Loucy (cell line): ENCODE data around the gene ASCC1.

Source experiments
- H2AFZ ChIP-seq: fragments of 200-600 bp; sonication (generic); 2 replicates; pipeline ENCODE4 v1.6.0; 2016; ENCODE audit warnings: antibody characterized with exemption, mild to moderate bottlenecking, low read length, moderate library complexity
- H3F3A ChIP-seq: fragments of 200-600 bp; 2 replicates; pipeline ENCODE4 v1.6.0; 2016; ENCODE audit warnings: antibody characterized with exemption, low read depth, mild to moderate bottlenecking
- H3K27me3 ChIP-seq: fragments of 200-600 bp; sonication (generic); 2 replicates; pipeline ENCODE4 v1.6.1; 2014; ENCODE audit warnings: low read length, mild to moderate bottlenecking; ENCODE audit not compliant: insufficient read depth, poor library complexity, severe bottlenecking
- H3K36me3 ChIP-seq: fragments of 200-600 bp; sonication (generic); 2 replicates; pipeline ENCODE4 v1.6.1; 2016; ENCODE audit warnings: low read length; ENCODE audit not compliant: insufficient read depth
- H3K4me1 ChIP-seq: fragments of 200-600 bp; sonication (generic); 2 replicates; pipeline ENCODE4 v1.5.1; 2014; ENCODE audit warnings: low read length, mild to moderate bottlenecking; ENCODE audit not compliant: insufficient read depth, poor library complexity, severe bottlenecking
- H3K4me2 ChIP-seq: fragments of 200-600 bp; sonication (generic); 2 replicates; pipeline ENCODE4 v1.6.0; 2014; ENCODE audit warnings: antibody characterized with exemption, low read length, low read depth, mild to moderate bottlenecking; ENCODE audit not compliant: poor library complexity, severe bottlenecking
- H3K4me3 ChIP-seq: fragments of 200-600 bp; sonication (generic); 2 replicates; pipeline ENCODE4 v1.5.1; 2014; ENCODE audit warnings: low read length, mild to moderate bottlenecking, mixed read lengths; ENCODE audit not compliant: poor library complexity, severe bottlenecking
- H3K79me2 ChIP-seq: fragments of 200-600 bp; sonication (generic); 2 replicates; pipeline ENCODE4 v1.6.1; 2014; ENCODE audit warnings: low read length; ENCODE audit not compliant: insufficient read depth
- H3K9ac ChIP-seq: fragments of 200-600 bp; sonication (generic); 2 replicates; pipeline ENCODE4 v1.6.0; 2014; ENCODE audit warnings: mild to moderate bottlenecking, low read depth, low read length, moderate library complexity; ENCODE audit not compliant: poor library complexity, severe bottlenecking
- H3K9me2 ChIP-seq: fragments of 200-600 bp; sonication (generic); replicated peaks from 2 replicates; pipeline ENCODE4 v1.6.1; 2016; ENCODE audit warnings: low read depth, low read length, mixed read lengths
- H3K9me3 ChIP-seq: fragments of 200-600 bp; sonication (generic); 2 replicates; pipeline ENCODE4 v1.6.1; 2014; ENCODE audit warnings: mild to moderate bottlenecking, antibody characterized with exemption, low read length, low read depth; ENCODE audit not compliant: insufficient read depth
- H4K20me1 ChIP-seq: fragments of 200-600 bp; sonication (generic); 2 replicates; pipeline ENCODE4 v1.6.0; 2014; ENCODE audit warnings: antibody characterized with exemption, low read length, mild to moderate bottlenecking; ENCODE audit not compliant: insufficient read depth, poor library complexity, severe bottlenecking
- EZH2phosphoT487 ChIP-seq: fragments of 200-600 bp; IDR thresholded peaks from 2 replicates; pipeline ENCODE4 v1.6.1; 2018; ENCODE audit warnings: antibody characterized with exemption, mild to moderate bottlenecking, moderate library complexity, borderline replicate concordance
- TF ChIP-seq, protein P1 (sequence below): fragments of 200-600 bp; sonication (generic); conservative IDR thresholded peaks from 2 replicates; pipeline ENCODE4 v1.5.1; 2014; ENCODE audit warnings: mild to moderate bottlenecking, antibody characterized with exemption, low read length

ASCC1 gene

DNA sequence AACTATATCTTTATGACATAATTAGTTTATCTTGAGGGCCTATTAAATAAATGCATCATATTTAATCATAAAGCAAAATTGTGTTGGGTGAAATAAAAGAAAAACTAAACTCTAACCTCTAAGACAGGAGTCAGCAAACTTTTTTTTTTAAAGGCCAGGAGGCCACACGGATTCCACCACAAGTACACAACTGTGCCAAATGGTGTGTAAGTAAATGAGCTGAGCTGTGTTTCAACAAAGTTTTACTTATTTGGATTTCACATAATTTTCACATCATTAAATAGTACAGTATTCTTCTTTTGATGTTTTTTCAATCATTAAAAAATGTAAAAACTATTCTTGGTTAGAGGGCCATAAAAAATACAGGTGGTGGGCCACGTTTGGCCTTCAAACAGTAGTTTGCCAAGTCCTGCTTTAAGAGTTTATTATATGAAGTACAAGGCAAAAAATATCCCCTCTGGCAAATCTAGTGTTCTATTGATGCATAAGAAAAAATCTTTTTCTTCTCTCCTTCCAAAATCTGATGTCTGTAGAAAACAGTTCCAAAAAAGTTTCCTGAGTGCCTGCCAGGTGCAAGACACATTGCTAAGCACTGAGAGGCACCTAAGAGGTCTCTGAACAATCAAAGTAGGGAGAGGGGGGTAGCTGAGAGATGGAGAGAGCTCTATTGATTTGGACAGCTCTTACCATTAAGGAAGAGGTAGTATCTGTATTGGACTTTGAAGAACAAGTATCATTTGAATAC is 101.2 kb downstream of the ASCC1 start:
- TF ChIP-seq EZH2phosphoT487 = no peak
- TF ChIP-seq, protein P1, sequence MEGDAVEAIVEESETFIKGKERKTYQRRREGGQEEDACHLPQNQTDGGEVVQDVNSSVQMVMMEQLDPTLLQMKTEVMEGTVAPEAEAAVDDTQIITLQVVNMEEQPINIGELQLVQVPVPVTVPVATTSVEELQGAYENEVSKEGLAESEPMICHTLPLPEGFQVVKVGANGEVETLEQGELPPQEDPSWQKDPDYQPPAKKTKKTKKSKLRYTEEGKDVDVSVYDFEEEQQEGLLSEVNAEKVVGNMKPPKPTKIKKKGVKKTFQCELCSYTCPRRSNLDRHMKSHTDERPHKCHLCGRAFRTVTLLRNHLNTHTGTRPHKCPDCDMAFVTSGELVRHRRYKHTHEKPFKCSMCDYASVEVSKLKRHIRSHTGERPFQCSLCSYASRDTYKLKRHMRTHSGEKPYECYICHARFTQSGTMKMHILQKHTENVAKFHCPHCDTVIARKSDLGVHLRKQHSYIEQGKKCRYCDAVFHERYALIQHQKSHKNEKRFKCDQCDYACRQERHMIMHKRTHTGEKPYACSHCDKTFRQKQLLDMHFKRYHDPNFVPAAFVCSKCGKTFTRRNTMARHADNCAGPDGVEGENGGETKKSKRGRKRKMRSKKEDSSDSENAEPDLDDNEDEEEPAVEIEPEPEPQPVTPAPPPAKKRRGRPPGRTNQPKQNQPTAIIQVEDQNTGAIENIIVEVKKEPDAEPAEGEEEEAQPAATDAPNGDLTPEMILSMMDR = no peak
- peaks cover 19% of the 10 kb centered on the region for H3K36me3 ChIP-seq
- H3K4me1 ChIP-seq = no peaks in the 10 kb centered on the region
- H3K4me3 ChIP-seq = no peak overlapping the region
- no peaks in the 10 kb centered on the region for H3K9me2 ChIP-seq
- no peak overlapping the region for H2AFZ ChIP-seq
- no peaks in the 10 kb centered on the region for H3K27me3 ChIP-seq
- no peaks in the 10 kb centered on the region for H4K20me1 ChIP-seq
- no peak overlapping the region for H3K4me2 ChIP-seq
- H3K9me3 ChIP-seq = peaks cover 5% of the 10 kb centered on the region; the same call in 1 of the 2 replicates
- H3K79me2 ChIP-seq = no peaks in the 10 kb centered on the region
- no peak overlapping the region for H3K9ac ChIP-seq
- no peaks in the 10 kb centered on the region for H3F3A ChIP-seq

DNA sequence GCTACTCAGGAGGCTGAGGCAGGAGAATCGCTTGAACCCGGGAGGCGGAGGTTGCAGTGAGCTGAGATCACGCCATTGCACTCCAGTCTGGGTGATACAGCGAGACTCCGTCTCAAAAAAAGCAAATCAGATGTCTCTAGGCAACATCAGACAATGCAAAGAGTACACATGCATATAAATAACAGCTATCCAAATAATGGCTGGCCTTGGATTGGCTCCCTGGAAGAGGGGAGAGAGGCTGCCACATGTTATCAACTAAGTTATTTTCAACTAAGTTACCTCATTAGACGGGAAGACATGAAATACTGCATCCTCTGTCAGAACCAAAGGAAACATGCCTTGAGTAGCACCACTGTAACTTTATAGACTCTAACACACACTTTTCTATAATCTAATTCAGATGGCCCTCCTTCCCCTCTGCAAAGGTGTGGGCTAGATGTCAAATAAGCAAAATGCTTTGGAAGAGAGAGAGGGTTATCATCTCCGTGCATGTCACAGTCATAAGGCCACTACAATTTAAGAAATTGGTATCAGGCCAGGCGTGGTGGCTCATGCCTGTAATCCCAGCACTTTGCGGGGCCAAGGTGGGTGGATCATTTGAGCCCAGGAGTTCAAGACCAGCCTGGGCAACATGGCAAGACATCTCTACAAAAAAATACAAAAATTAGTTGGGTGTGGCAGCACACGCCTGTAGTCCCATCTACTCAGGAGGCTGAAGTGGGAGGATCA is 105.2 kb downstream of the ASCC1 start:
- Histone ChIP-seq H3K27me3 (no peaks in the 10 kb centered on the region), H3K9ac (no peak overlapping the region), H3F3A (0 out of 2 replicates have a peak, but pooled peaks cover 4% of the 10 kb centered on the region), H3K9me3 (no peaks in the 10 kb centered on the region), H3K79me2 (no peaks in the 10 kb centered on the region), H4K20me1 (no peaks in the 10 kb centered on the region), H3K4me2 (no peak overlapping the region), H3K4me1 (peaks cover 24% of the 10 kb centered on the region), H3K9me2 (no peaks in the 10 kb centered on the region), H3K4me3 (no peak overlapping the region), H3K36me3 (peaks cover 4% of the 10 kb centered on the region; the same call in 1 of the 2 replicates), H2AFZ (no peak overlapping the region)
- TF ChIP-seq, protein P1 = no peak
- no peak for TF ChIP-seq EZH2phosphoT487

DNA sequence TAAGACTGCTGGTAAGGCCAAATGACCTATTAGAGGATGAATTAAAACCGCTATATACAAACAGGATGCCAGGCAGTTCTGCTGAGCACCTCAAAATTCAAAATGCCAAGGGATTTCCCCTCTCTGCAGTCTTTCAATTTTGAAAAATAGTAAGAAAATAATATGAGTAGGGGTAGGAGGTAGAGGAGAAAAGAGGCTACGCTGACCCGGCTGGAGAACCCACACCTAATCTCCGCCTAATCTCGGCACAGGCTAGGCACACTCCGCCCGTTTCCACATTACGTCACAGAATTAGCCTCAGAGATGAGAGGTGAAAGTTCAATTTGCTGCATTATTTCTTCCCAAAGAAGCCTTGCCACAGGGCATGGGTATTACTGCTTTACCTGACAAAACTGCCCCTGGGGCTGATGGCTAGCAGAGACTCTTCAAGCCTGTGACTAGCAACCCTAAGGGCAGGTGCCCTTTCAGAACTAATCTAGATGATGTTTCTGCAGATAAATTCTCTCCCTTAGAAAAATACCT is 106.4 kb downstream of the ASCC1 start:
- TF ChIP-seq EZH2phosphoT487 = no peak
- TF ChIP-seq, protein P1 = no peak
- H3K36me3 ChIP-seq = peaks cover 4% of the 10 kb centered on the region; the same call in 1 of the 2 replicates
- no peaks in the 10 kb centered on the region for H4K20me1 ChIP-seq
- no peaks in the 10 kb centered on the region for H3K9me3 ChIP-seq
- H3K9me2 ChIP-seq = no peaks in the 10 kb centered on the region
- H3F3A ChIP-seq = 0 out of 2 replicates have a peak, but pooled peaks cover 4% of the 10 kb centered on the region
- no peak overlapping the region for H3K4me2 ChIP-seq
- H3K9ac ChIP-seq = no peak overlapping the region
- H3K4me3 ChIP-seq = no peak overlapping the region
- no peaks in the 10 kb centered on the region for H3K27me3 ChIP-seq
- H3K4me1 ChIP-seq = peaks cover 24% of the 10 kb centered on the region
- no peaks in the 10 kb centered on the region for H3K79me2 ChIP-seq
- no peak overlapping the region for H2AFZ ChIP-seq
